Tibial nerve (tissue), 4 donors: ENCODE results near the gene AKAP6.

Experiments used
- EP300 ChIP-seq, 2 donors: sonication (generic); formaldehyde crosslinking; IDR thresholded peaks; one replicate each; pipeline ENCODE4 v1.6.1; 2017; ENCODE audit warnings: antibody characterized with exemption in 2 of 2, mild to moderate bottlenecking in 1 of 2
- POLR2A ChIP-seq, 2 donors: fragments of 450-650 bp; IDR thresholded peaks; one replicate each; pipeline ENCODE4 v1.6.1; 2017; ENCODE audit warnings: antibody characterized with exemption in 2 of 2, mild to moderate bottlenecking in 2 of 2, moderate library complexity in 2 of 2
- TF ChIP-seq, protein P1 (sequence below), 5 experiments: fragments of 200-600 bp in 3 of 5; fragments of 450-650 bp in 2 of 5; sonication (generic) in 3 of 5; IDR thresholded peaks; one replicate each; pipeline ENCODE4 v1.5.1; 2016 to 2019; ENCODE audit warnings: antibody characterized with exemption in 5 of 5, mild to moderate bottlenecking in 3 of 5, moderate library complexity in 2 of 5

DNA sequence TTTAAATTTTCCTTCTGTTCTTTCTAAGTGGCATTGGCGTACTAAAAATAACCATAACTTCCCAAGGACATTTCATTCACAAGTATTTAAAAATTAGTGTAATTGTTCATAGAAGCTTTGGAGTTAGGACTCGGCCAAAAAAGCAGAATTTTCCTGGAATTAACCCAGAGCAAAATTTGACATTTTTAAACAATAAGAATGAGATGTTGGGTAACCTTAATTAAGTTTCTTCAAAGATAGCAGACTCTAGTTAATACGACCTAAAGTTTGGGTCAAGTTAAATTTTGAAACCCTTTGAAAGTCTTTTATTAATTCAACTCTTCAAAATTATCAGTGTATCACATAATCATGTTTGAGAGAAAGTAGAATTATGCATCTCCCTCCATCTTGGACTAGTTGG is 118.3 kb downstream of the AKAP6 start:
- TF ChIP-seq, protein P1, sequence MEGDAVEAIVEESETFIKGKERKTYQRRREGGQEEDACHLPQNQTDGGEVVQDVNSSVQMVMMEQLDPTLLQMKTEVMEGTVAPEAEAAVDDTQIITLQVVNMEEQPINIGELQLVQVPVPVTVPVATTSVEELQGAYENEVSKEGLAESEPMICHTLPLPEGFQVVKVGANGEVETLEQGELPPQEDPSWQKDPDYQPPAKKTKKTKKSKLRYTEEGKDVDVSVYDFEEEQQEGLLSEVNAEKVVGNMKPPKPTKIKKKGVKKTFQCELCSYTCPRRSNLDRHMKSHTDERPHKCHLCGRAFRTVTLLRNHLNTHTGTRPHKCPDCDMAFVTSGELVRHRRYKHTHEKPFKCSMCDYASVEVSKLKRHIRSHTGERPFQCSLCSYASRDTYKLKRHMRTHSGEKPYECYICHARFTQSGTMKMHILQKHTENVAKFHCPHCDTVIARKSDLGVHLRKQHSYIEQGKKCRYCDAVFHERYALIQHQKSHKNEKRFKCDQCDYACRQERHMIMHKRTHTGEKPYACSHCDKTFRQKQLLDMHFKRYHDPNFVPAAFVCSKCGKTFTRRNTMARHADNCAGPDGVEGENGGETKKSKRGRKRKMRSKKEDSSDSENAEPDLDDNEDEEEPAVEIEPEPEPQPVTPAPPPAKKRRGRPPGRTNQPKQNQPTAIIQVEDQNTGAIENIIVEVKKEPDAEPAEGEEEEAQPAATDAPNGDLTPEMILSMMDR (IDR thresholded peaks at IDR 0.05) = no peak
- no peak for TF ChIP-seq POLR2A (IDR thresholded peaks at IDR 0.05)
- no peak for TF ChIP-seq EP300 (IDR thresholded peaks at IDR 0.05)
